Activated CD4-positive, alpha-beta T cell treated with anti-CD3 and anti-CD28 coated beads, Interleukin-2, amount 50 U/mL, for 16 hours (primary cell): ENCODE data around the gene ZKSCAN5.

Source experiments
- DNase-seq: peaks from one replicate; pipeline ENCODE4 v3.0.0-alpha.2; 2020

ZKSCAN5 gene

DNA sequence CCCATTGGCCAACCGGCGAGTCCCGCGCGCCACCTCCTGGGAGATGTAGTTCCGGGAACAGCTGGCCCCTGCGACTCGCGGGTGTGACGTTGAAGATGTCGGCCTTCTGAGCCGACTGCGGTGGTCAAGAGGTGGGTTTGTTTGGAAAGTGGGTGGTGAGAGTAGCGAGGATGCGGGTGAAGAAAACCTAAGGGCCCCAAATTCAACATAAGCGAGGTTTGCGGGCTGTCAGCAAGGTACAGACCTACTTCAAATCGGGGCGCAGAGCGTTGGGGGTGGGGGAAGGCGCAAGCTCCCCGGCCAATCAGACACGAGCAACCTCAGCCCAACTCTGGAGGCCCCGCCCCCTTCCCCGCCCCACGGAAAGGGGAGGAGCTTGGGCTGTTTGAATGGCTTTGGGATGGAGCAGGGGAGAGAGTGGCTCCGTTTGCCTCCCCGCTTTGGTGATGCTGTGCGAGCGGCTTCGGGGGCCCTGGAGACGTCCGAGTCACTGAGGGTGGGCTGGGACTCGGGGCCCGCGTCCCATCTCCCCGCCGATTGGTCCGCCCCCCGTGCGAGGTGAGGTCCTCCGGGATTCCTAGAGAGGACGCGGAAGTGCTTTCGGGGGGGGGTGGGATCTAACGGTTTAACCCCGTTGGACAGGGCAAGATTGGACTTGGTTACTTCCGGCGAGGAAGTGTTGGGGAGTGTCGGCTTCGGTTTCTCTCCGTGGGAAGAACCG, at the start of gene ZKSCAN5:
Gene ZKSCAN5 (plus strand): TSS at position 60 of the 721 bp plus-strand sequence. CDS start 1,383 bp downstream, outside the sequence.
- peak; percentile 98 for DNase-seq

DNA sequence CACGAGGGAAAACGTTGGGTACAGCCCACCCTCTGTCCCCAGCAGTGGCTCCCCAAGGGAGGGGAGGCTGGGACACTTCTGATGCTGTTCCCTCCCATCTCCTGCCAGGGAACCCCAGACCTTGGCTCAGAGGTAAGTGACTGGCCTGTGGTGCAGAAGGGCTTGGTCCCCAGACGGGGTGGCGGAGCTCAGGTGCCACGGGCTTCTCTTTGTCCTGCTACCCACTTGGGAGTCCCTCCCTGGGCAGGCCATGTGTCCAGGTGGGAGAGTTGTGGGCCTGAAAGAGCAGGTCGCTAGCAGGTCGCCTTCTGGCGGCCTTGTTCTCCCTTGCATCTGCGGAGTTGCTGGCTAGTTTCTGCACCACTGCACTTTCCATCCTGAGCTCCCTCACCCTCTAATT, 48.6 kb upstream of the ZKSCAN5 start:
- DNase-seq, result no peak

DNA sequence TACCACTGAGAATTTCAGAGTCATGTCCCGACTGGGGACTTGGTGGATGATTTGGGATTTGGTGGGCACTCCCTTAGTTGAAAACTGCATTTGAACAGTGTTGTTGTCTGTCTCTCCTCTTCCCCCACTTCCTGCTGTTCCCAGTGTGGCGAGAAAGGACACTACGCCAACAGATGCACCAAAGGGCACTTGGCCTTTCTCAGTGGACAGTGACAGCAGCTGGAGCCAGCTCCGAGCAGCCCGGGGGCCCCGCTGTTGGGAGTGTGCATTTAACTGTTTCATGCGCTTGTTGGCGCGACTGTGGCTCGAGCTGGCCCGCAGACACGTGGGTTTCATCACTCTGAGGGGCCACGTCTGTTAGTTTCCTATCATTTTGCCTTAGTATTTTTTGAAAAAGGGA, 48.2 kb upstream of the ZKSCAN5 start:
- DNase-seq, result no peak

DNA sequence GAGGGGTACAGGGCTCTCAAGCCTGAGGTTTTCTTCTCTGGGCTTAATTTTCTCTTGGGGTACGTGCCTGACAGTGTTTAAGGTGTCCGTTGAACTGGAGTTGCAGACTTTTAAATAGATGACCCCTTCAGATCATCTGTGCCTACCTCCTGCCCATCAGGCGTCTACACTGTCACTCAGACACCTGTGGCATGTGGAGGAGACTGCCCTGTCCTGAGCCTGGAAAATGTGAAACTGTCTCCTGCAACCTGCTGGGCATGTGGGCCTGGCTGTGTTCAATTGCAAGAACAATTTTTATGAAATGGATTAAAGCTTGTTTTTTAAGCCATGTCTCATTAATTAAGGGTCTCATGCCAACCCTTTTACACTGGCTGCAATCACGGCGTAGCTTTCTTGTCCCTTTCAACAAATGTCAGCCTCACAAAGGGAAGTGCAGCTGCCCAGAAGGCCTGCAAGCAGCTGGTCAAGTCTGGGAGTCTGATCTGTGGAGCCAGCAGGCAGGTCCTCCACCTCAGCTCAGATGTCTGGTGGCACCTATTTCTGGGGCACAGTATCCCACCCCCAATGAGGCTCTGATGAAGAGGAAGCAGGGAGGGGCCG, 47.3 kb upstream of the ZKSCAN5 start:
- no peak for DNase-seq

DNA sequence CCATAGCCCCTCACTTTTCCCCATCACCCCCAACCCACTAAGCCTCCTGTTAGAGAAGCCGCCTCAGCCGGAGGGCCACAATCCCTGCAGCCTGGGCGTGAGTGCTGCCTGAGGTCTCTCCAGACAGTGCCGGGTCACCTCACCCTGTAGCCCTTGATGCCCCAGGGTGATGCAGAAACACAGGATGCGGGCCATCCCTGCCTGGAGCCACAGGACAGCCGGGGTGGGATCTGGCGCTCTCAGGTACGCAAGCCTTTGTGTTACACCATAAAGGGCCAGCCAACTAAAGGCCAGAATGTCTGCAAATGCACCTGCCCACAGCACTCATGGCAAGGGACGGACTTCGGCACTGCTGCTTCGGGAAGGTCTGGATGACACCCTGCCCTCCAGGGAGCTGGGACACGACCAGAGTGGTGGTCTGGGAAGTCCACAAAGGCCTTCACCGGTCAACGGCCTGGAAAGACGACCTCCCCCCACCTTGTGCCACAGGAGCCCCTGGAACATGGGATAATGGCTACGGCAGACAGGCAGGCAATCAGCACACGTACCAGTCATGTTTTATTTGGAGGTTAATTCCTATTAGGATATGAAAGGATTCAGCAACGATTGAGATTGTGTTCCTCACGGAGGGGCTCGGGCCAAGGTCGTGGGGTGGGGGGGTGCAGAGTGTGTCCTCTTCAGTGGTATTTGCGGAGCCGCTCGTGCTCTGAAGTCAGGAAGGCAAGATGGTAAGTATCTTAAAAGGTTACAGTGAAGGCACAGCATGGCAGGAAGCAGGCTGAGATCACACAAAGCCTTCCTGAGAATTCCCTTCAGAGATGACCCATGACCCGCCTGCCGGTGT, 46.6 kb upstream of the ZKSCAN5 start:
- no peak for DNase-seq

DNA sequence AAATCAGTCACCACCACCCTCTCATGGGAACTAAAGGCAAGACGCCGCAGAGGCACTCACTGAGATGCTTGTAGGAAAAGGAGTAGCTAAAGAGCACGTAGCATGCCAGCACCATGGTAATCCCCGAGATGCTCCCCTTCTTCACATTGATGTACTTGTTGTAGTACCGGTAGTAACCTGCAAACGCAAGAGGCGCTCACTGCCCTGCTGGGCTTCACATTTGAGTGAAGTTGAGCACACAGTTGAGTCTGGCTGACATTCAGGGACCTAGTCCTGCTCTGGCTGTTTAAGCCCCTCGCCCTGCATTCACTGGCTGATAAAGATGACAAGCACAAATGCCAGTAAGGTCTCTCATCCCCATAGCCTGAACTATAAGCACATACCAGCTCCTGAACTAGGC, 45.4 kb upstream of the ZKSCAN5 start:
- peak; percentile 48 for DNase-seq

DNA sequence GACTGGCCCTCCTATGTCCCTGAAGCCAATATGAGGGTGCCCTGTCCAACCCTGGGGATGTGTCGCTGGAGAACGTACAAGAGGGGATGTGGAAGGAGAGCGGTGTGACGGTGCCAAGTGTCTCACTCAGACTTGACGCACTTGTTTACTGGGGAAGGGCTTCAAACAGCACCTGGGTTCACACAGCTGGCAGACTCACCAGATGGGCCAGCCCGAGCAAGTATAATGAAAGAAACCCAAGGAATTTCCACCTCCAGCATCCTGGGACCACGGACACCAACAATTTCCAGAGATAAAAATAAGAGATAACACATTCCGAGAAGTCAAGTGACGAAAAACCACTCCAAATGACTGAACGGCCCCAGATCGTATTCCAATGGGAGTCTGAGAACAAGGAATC, 43.8 kb upstream of the ZKSCAN5 start:
- DNase-seq, result no peak

DNA sequence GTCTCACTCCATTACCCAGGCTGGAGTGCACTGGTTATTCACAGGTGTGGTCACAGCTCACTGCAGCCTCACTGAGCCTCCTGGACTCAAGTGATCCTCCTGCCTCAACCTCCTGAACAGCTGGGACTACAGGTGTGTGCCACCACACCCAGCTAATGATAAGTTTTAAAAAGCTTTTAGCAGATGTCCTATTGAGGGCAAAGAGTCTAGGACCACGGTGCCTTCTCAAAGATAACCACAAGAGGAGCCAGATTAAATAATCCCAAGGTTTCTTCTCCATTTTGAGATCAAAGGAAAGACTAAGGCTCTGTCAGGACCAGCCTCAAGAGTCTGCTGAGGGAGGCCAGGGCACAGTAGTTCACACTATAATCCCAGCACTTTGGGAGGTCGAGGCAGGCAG, 43.2 kb upstream of the ZKSCAN5 start:
- no peak for DNase-seq

DNA sequence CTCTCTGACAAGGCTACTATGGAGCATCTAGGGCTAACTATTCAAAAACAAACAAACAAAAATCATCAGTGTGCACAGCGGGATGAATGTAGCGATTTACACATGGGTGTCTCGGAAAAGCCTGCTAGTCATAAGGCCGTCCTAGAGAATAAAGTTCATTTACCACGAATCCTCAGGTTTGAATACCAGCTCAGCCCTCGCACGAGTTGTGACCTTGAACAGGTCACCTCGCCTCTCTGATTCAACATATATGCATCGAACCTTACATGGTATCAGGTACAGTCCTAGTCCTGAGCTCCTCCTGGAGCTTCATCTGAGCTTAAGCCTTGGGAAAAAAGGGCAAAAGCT, 39.1 kb upstream of the ZKSCAN5 start:
- no peak for DNase-seq

DNA sequence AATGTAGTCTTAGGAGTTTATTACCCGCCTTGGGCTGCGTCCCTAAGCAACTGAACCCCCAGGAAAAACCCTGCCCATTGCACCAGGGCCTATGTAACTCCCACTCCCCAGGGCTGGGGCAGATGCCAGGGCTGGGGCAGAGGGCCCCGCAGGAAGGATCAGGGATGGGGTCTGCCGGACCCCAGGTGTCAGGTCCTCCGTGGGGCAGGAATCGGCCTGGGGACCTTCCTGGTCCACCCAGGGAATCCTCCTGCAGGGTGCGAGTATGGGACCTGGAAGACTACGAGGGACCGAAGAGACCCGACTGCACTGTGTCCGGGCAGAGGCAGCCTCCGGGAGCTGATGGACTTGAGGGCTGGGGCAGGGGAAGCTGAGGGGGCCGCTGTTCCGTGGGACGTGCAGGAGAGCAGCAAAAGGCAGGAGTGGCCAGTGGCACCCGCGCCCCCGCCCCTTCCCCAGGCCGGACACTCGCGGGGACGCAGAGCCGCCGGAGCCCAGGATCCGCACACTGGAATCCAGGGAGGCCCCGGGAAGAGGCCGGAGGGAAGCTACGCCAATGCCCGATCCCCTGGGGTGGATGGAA, 36.0 kb upstream of the ZKSCAN5 start:
- DNase-seq, result no peak

DNA sequence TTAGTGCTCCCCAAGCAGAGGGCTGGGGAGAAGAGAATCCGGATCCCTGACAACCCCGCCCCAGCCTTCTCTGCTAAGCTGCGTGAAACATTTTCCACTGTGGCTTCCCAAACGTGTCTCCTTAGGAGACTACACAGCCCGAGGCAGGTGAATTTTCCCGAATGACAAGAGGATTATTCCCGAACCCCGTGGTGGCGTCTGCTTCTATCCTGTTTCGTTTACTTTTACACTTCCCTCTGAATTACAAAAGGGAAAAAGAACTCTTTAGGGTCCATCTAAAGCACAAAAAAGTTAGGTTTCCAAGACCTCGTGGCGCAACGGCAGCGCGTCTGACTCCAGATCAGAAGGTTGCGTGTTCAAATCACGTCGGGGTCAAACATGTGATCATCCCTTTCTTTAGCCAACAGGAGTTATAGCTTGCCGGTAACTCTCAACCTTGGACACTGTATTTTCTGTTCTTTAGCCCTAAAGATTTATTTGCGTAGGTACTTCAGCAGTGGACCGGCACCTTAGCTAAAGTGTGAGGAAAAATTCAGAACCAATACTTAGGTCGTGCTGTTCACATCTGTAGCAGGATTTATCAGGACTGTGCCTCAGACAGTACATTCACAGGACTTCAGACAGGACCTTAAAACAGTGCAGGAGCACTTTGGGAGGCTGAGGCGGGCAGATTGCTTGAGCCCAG, 34.9 kb upstream of the ZKSCAN5 start:
- DNase-seq, result no peak

DNA sequence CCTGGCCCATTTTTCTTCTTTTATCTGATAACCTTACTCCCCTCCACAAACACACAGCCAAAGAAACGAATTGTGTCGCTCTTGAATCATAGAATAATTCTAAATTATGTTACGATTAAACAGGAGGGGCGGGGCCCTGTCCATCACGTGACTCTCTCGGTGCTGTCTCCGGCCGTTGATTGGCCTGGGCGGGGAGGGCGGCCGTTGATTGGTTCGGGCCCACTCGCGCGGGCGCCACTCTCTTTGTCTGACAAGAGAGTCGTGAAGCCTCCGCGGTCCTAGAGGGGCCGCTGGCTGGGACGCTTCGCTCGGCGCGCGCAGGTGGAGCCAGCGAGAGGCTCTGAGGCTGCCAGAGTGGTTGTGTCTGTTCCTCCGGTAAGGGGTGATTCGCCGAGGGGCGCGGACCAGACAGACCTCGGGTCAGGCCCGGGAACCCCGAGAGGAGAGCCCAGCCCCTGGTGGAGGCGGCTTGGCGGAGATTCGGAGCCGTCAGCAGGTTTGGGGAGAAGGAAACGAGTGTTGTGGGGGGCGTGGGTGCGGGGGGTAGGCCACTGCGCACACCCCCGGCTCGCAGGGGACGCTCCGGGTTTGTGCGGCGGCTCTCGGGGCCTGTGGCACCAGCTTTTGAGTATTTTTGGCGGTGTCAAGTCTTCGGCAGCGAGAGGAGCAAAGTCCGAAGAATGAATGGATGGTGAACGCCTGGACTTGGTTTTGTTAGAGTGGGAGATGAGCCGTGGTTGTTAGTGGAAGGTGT, 31.7 kb upstream of the ZKSCAN5 start, which contains the start of gene ZNF789:
Gene ZNF789 (plus strand): TSS at position 330 of the 754 bp plus-strand sequence. CDS start 3,567 bp downstream, outside the sequence.
- peak; percentile 98 for DNase-seq

DNA sequence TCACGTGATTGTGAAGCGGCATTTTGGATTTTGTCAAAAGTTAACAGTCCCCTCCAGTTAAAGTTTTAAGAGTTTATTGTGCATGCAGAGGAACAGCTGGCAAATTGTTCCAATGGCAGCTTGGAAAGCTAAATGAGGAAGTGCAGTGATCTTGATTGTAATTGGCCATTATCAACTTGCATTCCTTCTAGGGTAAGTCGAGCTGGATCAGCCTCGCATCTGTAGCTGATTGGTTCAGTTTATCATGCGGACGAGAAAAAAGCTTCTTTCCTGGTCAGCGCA, 31.2 kb upstream of the ZKSCAN5 start:
- peak; percentile 61 for DNase-seq

DNA sequence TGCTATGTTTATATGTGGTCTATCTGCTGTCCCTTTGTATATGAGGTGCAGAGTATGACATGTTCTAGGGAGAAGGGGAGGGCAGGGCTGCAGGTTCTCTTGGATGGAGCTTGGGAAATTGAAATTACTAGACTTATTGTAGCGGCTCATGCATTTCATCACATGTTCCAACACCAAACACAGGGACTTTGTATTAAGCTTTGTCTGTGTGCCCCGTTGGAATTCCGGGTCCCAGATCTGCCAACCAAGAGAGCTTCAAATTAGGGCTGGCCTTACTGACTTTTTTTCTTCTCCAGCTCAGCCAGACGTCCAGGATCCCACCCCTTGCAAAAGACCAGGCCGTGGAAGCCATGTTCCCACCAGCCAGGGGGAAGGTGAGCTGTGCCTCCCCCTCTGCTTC, 28.4 kb upstream of the ZKSCAN5 start:
- DNase-seq, result no peak

DNA sequence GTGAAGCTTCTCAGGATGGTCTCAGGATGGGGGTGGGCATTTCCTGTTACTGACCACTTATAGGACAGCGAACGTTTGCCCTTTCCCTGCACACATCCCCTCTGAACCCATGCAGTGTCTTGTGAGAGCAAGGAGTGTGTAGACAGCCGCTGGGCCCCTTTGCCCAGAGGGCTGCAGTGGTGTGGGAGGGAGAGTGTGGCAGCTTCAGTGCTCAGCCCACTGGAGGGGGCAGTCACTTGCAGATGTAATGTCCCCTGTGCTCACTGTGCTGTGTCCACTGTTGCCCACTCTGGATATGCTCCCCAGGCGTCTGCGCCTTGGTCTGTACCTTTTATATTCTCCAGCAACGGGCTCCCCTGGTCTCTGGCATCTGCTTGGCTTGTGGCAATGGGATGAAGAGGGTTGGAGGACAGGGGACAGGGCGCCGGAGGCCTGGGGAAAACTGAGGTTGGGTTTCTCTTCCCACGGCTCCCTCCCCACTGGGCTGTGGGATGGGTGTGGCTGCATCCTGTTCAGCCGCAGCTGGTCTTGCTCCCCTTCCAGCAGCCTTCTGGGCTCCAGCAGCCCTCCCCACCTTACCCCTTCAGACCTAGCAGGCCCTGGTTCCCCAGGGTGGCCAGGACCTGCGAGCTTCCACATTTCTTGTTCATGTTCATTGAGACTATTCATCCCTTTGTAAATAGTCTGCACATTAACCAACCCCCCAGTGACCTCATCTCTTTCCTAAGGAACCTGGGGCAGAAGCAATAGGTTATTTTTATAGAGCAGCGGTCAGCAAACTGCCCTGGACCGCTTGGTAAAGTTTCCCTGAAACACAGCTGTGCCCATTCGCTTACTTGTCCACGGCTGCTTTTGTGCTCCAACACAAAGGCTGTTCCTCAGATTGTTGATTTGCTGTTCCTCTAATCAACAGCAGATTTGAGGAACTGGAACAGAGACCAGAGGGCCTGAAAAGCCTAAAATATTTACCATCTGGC, 25.7 kb upstream of the ZKSCAN5 start:
- no peak for DNase-seq

DNA sequence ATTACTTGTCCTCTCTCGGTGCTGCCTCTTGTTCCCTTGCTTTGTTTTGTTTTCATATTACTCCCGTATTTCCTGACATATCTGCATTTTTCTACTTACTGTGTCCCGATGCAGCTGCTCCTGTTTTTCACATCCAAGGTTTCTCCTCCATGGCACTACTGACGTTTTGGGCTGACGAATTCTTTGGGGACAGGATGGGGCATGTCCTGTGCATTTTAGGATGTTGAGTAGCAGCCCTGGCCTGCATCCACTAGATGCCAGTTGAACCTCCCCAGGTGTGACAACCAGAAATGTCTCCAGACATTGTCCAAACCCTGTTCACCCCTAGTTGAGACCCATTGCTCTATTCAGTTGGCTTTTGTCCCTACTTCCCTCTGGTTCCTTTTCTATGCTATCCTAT, 19.4 kb upstream of the ZKSCAN5 start:
- DNase-seq, result no peak

DNA sequence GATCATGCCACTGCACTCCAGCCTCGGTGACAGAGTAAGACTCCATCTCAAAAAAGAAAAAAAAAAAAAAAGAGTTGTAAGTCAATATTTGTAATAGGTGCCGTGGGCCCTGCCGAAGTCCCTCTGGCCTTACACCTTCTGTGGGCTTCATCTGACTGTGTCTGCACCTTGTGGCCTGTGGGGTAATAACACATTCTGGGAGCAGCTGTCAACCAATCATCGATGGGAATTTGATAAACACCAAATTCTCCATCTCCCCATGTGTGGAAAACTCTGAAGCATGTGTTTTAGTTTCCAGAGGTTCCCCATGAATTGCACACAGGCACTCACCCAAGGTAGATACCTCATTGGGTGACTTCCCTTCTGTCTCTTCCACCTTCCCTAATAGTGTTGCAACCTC, 15.2 kb upstream of the ZKSCAN5 start:
- no peak for DNase-seq

DNA sequence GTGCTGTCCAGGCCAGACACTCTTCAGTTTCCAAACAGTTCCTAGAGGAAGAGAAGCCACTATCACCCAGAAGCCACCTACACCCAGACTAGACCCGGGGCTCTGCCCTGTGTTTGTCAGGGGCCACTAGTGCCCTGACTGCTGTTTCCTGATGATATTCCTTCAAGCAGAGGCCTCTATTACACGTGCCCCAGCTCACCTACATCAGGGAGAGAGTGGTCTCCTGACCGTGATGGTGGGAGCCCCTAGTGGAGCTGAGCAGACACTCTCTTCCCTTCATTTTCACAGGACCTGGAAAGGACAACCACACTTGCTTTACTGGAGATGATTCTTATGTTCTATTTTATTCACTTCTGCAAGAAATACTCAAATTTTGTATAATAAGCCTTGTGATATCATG, 13.6 kb upstream of the ZKSCAN5 start:
- DNase-seq, result no peak

DNA sequence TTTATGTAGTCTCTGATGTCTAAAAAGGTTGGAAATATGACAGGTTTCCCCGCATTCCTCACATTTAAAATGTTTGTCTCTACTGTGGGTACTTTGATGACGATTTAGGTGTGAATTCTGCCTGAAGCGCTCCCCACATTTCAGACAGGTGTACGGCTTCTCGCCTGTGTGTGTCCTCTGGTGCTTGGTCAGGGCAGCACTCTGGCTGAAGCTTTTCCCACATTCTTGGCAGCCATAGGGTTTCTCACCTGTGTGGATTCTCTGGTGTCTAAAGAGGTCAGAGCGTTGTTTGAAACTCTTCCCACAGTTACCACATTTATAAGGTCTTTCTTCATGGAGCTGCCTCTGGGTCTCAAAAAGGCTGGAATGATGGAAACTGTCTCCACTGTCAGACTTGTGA, 10.6 kb upstream of the ZKSCAN5 start:
- DNase-seq, result no peak

DNA sequence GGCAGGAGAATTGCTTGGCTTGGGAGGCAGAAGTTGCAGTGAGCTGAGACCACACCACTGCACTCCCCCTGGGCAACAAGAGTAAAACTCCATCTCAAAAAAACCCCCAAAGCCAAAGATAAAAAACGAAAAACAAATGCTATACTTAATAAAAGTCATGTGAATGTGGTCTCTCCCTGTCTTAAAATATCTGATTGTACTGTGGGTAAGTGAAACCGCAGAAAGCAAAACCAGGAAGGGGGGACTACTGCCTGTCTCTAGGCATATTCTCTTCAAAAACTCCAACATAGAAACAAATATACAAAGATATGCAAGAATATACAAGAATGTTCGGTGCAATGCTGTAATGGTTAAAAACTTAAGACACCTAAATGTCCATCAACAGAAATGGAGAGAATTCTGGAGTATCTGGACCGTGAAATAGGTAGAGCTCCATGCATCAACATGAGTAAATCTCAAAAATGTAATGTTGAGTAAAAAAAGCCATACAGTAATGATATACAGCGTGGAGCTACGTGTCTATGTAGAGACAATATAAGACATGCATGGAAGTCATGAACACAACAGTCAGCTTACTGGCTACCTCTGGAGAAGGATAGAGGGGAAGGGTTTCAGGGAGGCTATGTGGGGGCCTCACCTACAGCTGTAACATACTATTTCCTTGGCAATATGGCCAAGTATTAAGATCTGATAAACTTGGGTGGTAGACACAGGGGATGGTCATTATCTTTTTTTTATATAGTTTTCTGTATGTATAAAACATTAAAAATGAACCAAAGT, 6.5 kb upstream of the ZKSCAN5 start:
- DNase-seq, result no peak
